Liver (tissue), 9 donors: Measurements from ENCODE around the gene PIAS1. TPM values are rescaled to one million over a fixed set of nuclear protein-coding genes. Genes with fewer than 3 reads are reported as not detected.
A peak's percentile ranks its signal among the peaks of the same experiment; 100 is the strongest.
"Not testable (repeated sequence)": the region's sequence is repeated elsewhere in the genome, so short reads cannot be mapped to it uniquely, and the experiment has no call there.

Experiments used
- DNase-seq: peaks from one replicate; pipeline ENCODE4 v3.0.0-alpha.2; 2017; ENCODE audit warnings: low spot score
- H3K27ac ChIP-seq, 2 donors: one replicate each; pipeline ENCODE4 v1.7.0; 2013; ENCODE audit warnings: inconsistent platforms in 2 of 2, low read length in 2 of 2, control low read depth in 1 of 2, low read depth in 1 of 2, mild to moderate bottlenecking in 1 of 2
- H3K27me3 ChIP-seq, 4 donors: one replicate each; pipeline versions ENCODE4 v1.6.1 to v1.7.0; 2013; ENCODE audit warnings: low read length in 3 of 4, inconsistent platforms in 1 of 4, mild to moderate bottlenecking in 1 of 4, moderate library complexity in 1 of 4; ENCODE audit not compliant: control insufficient read depth in 4 of 4, insufficient read depth in 4 of 4
- H3K36me3 ChIP-seq, 4 donors: one replicate each; pipeline versions ENCODE4 v1.6.1 to v1.7.0; 2013; ENCODE audit warnings: low read length in 3 of 4, mild to moderate bottlenecking in 3 of 4, low read depth in 1 of 4, moderate library complexity in 1 of 4; ENCODE audit not compliant: control insufficient read depth in 4 of 4, insufficient read depth in 3 of 4
- H3K4me1 ChIP-seq, 4 donors: one replicate each; pipeline versions ENCODE4 v1.6.1 to v1.7.0; 2013; ENCODE audit warnings: low read length in 3 of 4, mild to moderate bottlenecking in 3 of 4, moderate library complexity in 1 of 4; ENCODE audit not compliant: control insufficient read depth in 4 of 4, insufficient read depth in 4 of 4
- H3K4me3 ChIP-seq, 3 donors: one replicate each; pipeline versions ENCODE4 v1.6.1 to v1.7.0; 2013; ENCODE audit warnings: low read length in 3 of 3, control low read depth in 1 of 3, low read depth in 1 of 3, mild to moderate bottlenecking in 1 of 3
- H3K9ac ChIP-seq, 2 donors: one replicate each; pipeline ENCODE4 v1.7.0; 2013; ENCODE audit warnings: low read length in 2 of 2, mild to moderate bottlenecking in 2 of 2, moderate library complexity in 2 of 2, control low read depth in 1 of 2, low read depth in 1 of 2
- H3K9me3 ChIP-seq, 4 donors: one replicate each; pipeline versions ENCODE4 v1.6.1 to v1.7.0; 2013; ENCODE audit warnings: low read length in 3 of 4; ENCODE audit not compliant: control insufficient read depth in 4 of 4
- ATF3 ChIP-seq: IDR thresholded peaks from 2 replicates; pipeline ENCODE4 v1.6.1; 2016; ENCODE audit warnings: antibody characterized with exemption
- EGR1 ChIP-seq, 2 donors: IDR thresholded peaks; 2 replicates each; pipeline ENCODE4 v1.6.1; 2016 to 2018; ENCODE audit warnings: antibody characterized with exemption in 2 of 2, low read depth in 2 of 2
- FOXA1 ChIP-seq: IDR thresholded peaks from 2 replicates; pipeline ENCODE4 v1.6.1; 2016; ENCODE audit warnings: antibody characterized with exemption
- FOXA2 ChIP-seq: IDR thresholded peaks from 2 replicates; pipeline ENCODE4 v1.6.1; 2016; ENCODE audit warnings: antibody characterized with exemption
- GABPA ChIP-seq, 2 donors: IDR thresholded peaks in 1 of 2; conservative IDR thresholded peaks in 1 of 2; 2 replicates each; pipeline ENCODE4 v1.6.1; 2016; ENCODE audit warnings: antibody characterized with exemption in 2 of 2, mild to moderate bottlenecking in 1 of 2, moderate library complexity in 1 of 2
- HNF4A ChIP-seq, 2 donors: conservative IDR thresholded peaks; 2 replicates each; pipeline ENCODE4 v1.6.1; 2016; ENCODE audit warnings: antibody characterized with exemption in 2 of 2, mild to moderate bottlenecking in 2 of 2
- HNF4G ChIP-seq: IDR thresholded peaks from 2 replicates; pipeline ENCODE4 v1.6.1; 2016; ENCODE audit warnings: antibody characterized with exemption
- JUND ChIP-seq, 2 donors: IDR thresholded peaks; 2 replicates each; pipeline ENCODE4 v1.6.1; 2016; ENCODE audit warnings: antibody characterized with exemption in 2 of 2
- NR2F2 ChIP-seq: IDR thresholded peaks from 2 replicates; pipeline ENCODE4 v1.6.1; 2016; ENCODE audit warnings: antibody characterized with exemption
- RAD21 ChIP-seq, 2 donors: IDR thresholded peaks; 2 replicates each; pipeline ENCODE4 v1.6.1; 2016; ENCODE audit warnings: antibody characterized with exemption in 2 of 2, mild to moderate bottlenecking in 2 of 2
- RXRA ChIP-seq, 2 donors: IDR thresholded peaks; 2 replicates each; pipeline ENCODE4 v1.6.1; 2017 to 2018; ENCODE audit warnings: antibody characterized with exemption in 2 of 2, mild to moderate bottlenecking in 1 of 2
- SP1 ChIP-seq: IDR thresholded peaks from 2 replicates; pipeline ENCODE4 v1.6.1; 2018; ENCODE audit warnings: antibody characterized with exemption, mild to moderate bottlenecking
- TAF1 ChIP-seq: conservative IDR thresholded peaks from 2 replicates; pipeline ENCODE4 v1.6.1; 2016; ENCODE audit warnings: antibody characterized with exemption, mild to moderate bottlenecking
- YY1 ChIP-seq: IDR thresholded peaks from 2 replicates; pipeline ENCODE4 v1.6.1; 2016; ENCODE audit warnings: antibody characterized with exemption, mild to moderate bottlenecking
- whole genome bisulfite sequencing: extraction: QIAGEN DNeasy Blood & Tissue Kit; methylation state at CpG from one replicate; pipeline ENCODE4 v1.1.7; 2013; 5-methylcytosine and 5-hydroxymethylcytosine counted together
- polyA plus RNA-seq, 2 donors: library from polyadenylated mRNA; stranded (reverse) in 1 of 2; unstranded in 1 of 2; fragments of 200-250 nt in 1 of 2; fragments of >200 nt in 1 of 2; fragmentation: Nextera tagmentation in 1 of 2; extraction: Ambion mirVana in 1 of 2; gene quantifications; one replicate each; pipeline versions ENCODE4 v1.2.1 to v1.2.3, GENCODE V29; 2013 to 2015
- total RNA-seq, 2 donors: library from RNA; depleted of rRNA; stranded (reverse); fragments of >200 nt; gene quantifications; one replicate each; pipeline ENCODE4 v1.2.3, GENCODE V29; 2014
- TF ChIP-seq, protein P1 (sequence below): IDR thresholded peaks from 2 replicates; pipeline ENCODE4 v1.6.1; 2016; ENCODE audit warnings: antibody characterized with exemption
- TF ChIP-seq, protein P2 (sequence below): IDR thresholded peaks from 2 replicates; pipeline ENCODE4 v1.6.1; 2016; ENCODE audit warnings: antibody characterized with exemption
- TF ChIP-seq, protein P3 (sequence below): fragments of 150-350 bp; IDR thresholded peaks from 2 replicates; pipeline ENCODE4 v1.5.1; 2017; ENCODE audit warnings: improper control_type of control experiment, low read depth, low read length; ENCODE audit not compliant: missing input control
- TF ChIP-seq, protein P4 (sequence below): IDR thresholded peaks from 2 replicates; pipeline ENCODE4 v1.6.1; 2016; ENCODE audit warnings: antibody characterized with exemption, mild to moderate bottlenecking
- donor health status: healthy.
- donor health status: healthy.
- donor health status: healthy.
- donor health status: healthy.
- donor health status: healthy.

PIAS1 gene
- total RNA-seq, result 10 to 100 TPM; 10.6 to 15.9 TPM
- 10 to 100 TPM in 1 of 2 donors, 1 to 10 TPM in 1; 5.6 to 18.8 TPM for polyA plus RNA-seq

- TF ChIP-seq, protein P1, sequence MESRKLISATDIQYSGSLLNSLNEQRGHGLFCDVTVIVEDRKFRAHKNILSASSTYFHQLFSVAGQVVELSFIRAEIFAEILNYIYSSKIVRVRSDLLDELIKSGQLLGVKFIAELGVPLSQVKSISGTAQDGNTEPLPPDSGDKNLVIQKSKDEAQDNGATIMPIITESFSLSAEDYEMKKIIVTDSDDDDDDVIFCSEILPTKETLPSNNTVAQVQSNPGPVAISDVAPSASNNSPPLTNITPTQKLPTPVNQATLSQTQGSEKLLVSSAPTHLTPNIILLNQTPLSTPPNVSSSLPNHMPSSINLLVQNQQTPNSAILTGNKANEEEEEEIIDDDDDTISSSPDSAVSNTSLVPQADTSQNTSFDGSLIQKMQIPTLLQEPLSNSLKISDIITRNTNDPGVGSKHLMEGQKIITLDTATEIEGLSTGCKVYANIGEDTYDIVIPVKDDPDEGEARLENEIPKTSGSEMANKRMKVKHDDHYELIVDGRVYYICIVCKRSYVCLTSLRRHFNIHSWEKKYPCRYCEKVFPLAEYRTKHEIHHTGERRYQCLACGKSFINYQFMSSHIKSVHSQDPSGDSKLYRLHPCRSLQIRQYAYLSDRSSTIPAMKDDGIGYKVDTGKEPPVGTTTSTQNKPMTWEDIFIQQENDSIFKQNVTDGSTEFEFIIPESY, result no peak
- TF ChIP-seq SP1, result no peak
- TF ChIP-seq EGR1 (IDR thresholded peaks at IDR 0.05; ENCODE audit: low read depth in 2 of 2), result no peak
- no peak for TF ChIP-seq HNF4A (conservative IDR thresholded peaks at IDR 0.05)
- TF ChIP-seq TAF1, result no peak
- TF ChIP-seq, protein P2, sequence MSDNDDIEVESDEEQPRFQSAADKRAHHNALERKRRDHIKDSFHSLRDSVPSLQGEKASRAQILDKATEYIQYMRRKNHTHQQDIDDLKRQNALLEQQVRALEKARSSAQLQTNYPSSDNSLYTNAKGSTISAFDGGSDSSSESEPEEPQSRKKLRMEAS, result no peak
- TF ChIP-seq NR2F2, result no peak
- TF ChIP-seq, protein P3, sequence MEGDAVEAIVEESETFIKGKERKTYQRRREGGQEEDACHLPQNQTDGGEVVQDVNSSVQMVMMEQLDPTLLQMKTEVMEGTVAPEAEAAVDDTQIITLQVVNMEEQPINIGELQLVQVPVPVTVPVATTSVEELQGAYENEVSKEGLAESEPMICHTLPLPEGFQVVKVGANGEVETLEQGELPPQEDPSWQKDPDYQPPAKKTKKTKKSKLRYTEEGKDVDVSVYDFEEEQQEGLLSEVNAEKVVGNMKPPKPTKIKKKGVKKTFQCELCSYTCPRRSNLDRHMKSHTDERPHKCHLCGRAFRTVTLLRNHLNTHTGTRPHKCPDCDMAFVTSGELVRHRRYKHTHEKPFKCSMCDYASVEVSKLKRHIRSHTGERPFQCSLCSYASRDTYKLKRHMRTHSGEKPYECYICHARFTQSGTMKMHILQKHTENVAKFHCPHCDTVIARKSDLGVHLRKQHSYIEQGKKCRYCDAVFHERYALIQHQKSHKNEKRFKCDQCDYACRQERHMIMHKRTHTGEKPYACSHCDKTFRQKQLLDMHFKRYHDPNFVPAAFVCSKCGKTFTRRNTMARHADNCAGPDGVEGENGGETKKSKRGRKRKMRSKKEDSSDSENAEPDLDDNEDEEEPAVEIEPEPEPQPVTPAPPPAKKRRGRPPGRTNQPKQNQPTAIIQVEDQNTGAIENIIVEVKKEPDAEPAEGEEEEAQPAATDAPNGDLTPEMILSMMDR, result peak; percentile 12
- peak in 1 of 2 donors; percentile 12 for TF ChIP-seq RAD21 (IDR thresholded peaks at IDR 0.05)
- no peak for TF ChIP-seq FOXA2
- no peak for TF ChIP-seq FOXA1
- TF ChIP-seq RXRA (IDR thresholded peaks at IDR 0.05), result no peak
- peak; percentile 97 for TF ChIP-seq YY1
- no peak for TF ChIP-seq GABPA (IDR thresholded peaks at IDR 0.05 in 1 of 2, conservative IDR thresholded peaks at IDR 0.05 in 1 of 2)
- TF ChIP-seq HNF4G, result no peak
- TF ChIP-seq JUND (IDR thresholded peaks at IDR 0.05), result no peak
- TF ChIP-seq, protein P4, sequence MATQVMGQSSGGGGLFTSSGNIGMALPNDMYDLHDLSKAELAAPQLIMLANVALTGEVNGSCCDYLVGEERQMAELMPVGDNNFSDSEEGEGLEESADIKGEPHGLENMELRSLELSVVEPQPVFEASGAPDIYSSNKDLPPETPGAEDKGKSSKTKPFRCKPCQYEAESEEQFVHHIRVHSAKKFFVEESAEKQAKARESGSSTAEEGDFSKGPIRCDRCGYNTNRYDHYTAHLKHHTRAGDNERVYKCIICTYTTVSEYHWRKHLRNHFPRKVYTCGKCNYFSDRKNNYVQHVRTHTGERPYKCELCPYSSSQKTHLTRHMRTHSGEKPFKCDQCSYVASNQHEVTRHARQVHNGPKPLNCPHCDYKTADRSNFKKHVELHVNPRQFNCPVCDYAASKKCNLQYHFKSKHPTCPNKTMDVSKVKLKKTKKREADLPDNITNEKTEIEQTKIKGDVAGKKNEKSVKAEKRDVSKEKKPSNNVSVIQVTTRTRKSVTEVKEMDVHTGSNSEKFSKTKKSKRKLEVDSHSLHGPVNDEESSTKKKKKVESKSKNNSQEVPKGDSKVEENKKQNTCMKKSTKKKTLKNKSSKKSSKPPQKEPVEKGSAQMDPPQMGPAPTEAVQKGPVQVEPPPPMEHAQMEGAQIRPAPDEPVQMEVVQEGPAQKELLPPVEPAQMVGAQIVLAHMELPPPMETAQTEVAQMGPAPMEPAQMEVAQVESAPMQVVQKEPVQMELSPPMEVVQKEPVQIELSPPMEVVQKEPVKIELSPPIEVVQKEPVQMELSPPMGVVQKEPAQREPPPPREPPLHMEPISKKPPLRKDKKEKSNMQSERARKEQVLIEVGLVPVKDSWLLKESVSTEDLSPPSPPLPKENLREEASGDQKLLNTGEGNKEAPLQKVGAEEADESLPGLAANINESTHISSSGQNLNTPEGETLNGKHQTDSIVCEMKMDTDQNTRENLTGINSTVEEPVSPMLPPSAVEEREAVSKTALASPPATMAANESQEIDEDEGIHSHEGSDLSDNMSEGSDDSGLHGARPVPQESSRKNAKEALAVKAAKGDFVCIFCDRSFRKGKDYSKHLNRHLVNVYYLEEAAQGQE, result peak; percentile 29
- no peak for TF ChIP-seq ATF3
- Histone ChIP-seq H3K9me3 (no peaks in the 10 kb centered on the region), H3K4me3 (peak within 1 kb of the TSS; percentile 87 to 95 (median 93)), H3K4me1 (peaks cover 3 to 29% (median 22%) of the 10 kb centered on the region in 4 donors), H3K9ac (peak within 1 kb of the TSS; percentile 74 to 83), H3K27ac (peak within 1 kb of the TSS; percentile 87 to 96), H3K27me3 (no peaks in the 10 kb centered on the region), H3K36me3 (no peaks in the 10 kb centered on the region)
- DNase-seq, result peak; percentile 96
- 1% methylated on average over 72 of the region's 72 CpGs for WGBS
Observed at GRCh38 chr15:68053701-68054627, at the start of gene PIAS1. Gene PIAS1, plus strand, starts transcription at chr15:68054315. Its CDS starts 12 bp downstream, at chr15:68054327.

DNA sequence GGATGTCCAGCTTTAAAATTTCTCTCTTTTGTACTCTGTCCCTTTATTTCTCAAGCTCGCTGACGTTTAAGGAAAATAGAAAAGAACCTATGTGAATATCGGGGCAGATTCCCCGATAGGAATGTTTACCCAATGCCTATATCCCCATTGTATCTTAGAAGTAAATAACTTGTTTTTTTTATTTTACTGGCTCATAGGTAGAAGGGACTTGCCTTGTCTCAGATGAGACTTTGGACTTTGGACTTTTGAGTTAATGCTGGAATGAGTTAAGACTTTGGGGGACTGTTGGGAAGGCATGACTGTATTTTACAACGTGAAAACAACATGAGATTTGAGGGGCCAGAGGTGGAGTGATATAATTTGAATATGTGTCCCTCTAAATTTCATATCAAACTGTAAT, 46.5 kb upstream of the PIAS1 start:
- not testable (repeated sequence) for H3K27ac ChIP-seq, DNase-seq
- WGBS, result 89% methylated on average over 5 of the region's 5 CpGs

More for the DNA sequence above, 46.5 kb upstream of the PIAS1 start:
- H3K9ac ChIP-seq, H3K4me1 ChIP-seq, H3K9me3 ChIP-seq, H3K36me3 ChIP-seq, H3K4me3 ChIP-seq, H3K27me3 ChIP-seq: not testable (repeated sequence)
